Activated CD4-positive, alpha-beta T cell treated with anti-CD3 and anti-CD28 coated beads for 36 hours (primary cell): ENCODE results near the gene ZBTB42. TPM values are rescaled to one million over a fixed set of nuclear protein-coding genes. Genes with fewer than 3 reads are reported as not detected.

Experiments
- ATAC-seq: fragments of 200-7000 bp; cut with Tn5 transposase; one replicate; pipeline ENCODE4 v1.10.0; 2021; ENCODE audit warnings: mild to moderate bottlenecking, moderate library complexity
- CTCF ChIA-PET: fragments of 350-600 bp; sonication (Branson Sonifier 250); formaldehyde crosslinking; loops from one replicate; lab custom pipeline; 2021; ENCODE audit warnings: antibody characterized with exemption; lab: Charles Lee
- POLR2A ChIA-PET: fragments of 350-600 bp; sonication (Branson Sonifier 250); formaldehyde crosslinking; loops from one replicate; lab custom pipeline; 2021; ENCODE audit warnings: antibody characterized with exemption, inconsistent platforms; lab: Charles Lee
- DNase-seq: peaks from one replicate; pipeline ENCODE4 v3.0.0-alpha.2; 2020
- H3K27ac Mint-ChIP-seq: one replicate; pipeline ENCODE4 v1.8.0; 2021; ENCODE audit warnings: mixed read lengths
- H3K27me3 Mint-ChIP-seq: one replicate; pipeline ENCODE4 v1.8.0; 2021; ENCODE audit warnings: mixed read lengths
- H3K36me3 Mint-ChIP-seq: one replicate; pipeline ENCODE4 v1.8.0; 2021; ENCODE audit warnings: low read depth, mixed read lengths
- H3K4me1 Mint-ChIP-seq: one replicate; pipeline ENCODE4 v1.8.0; 2021; ENCODE audit warnings: mixed read lengths
- H3K4me3 Mint-ChIP-seq: one replicate; pipeline ENCODE4 v1.8.0; 2021; ENCODE audit warnings: mild to moderate bottlenecking, moderate library complexity, mixed read lengths
- H3K9me3 Mint-ChIP-seq: one replicate; pipeline ENCODE4 v1.8.0; 2021; ENCODE audit warnings: low read depth, mixed read lengths
- intact Hi-C, 2 experiments: fragments of 100-400 bp; cut with DNase I in 1 of 2; cut with micrococcal nuclease in 1 of 2; formaldehyde crosslinking; loops; one replicate each; pipeline versions ENCODE4 v1.14.2 to v1.15.1; 2022 to 2024; cut with DNase I, micrococcal nuclease
- total RNA-seq, 2 experiments: library from RNA; stranded (reverse); gene quantifications; one replicate each; pipeline ENCODE4 v1.2.3, GENCODE V29; 2021

The ZBTB42 gene
- total RNA-seq, 2 experiments from 2014 or later: 1.5 to 2.0 TPM

GRCh38 chr14:104792101-104792884, 8.6 kb upstream of the ZBTB42 start:
- ChIA-PET POLR2A (no interaction called here), CTCF (no interaction called here)
- intact Hi-C loops: no loop called here
- Mint-ChIP-seq H3K4me1 (peaks cover 33% of the 10 kb centered on the region), H3K4me3 (no peak overlapping the region), H3K27ac (no peak overlapping the region), H3K27me3 (no peaks in the 10 kb centered on the region), H3K36me3 (peaks cover 2% of the 10 kb centered on the region), H3K9me3 (no peaks in the 10 kb centered on the region)
- DNase-seq (no peak), ATAC-seq (no peak)

GRCh38 chr14:104792945-104793702, 7.8 kb upstream of the ZBTB42 start:
- no peak overlapping the region for H3K27ac Mint-ChIP-seq
- DNase-seq: no peak
- H3K36me3 Mint-ChIP-seq: peaks cover 2% of the 10 kb centered on the region
- POLR2A ChIA-PET: no interaction called here
- peak overlapping the region; percentile 83 for H3K4me3 Mint-ChIP-seq
- ATAC-seq: no peak
- H3K4me1 Mint-ChIP-seq: peaks cover 34% of the 10 kb centered on the region
- H3K27me3 Mint-ChIP-seq: no peaks in the 10 kb centered on the region
- no peaks in the 10 kb centered on the region for H3K9me3 Mint-ChIP-seq
- CTCF ChIA-PET: interaction anchor here (1.8 kb wide), 1 partner anchor 25 kb away, joined by 11 read pairs; no protein-coding TSS in a partner anchor
- intact Hi-C loops: no loop called here

- peaks cover 34% of the 10 kb centered on the region for H3K4me1 Mint-ChIP-seq
- ATAC-seq (no peak), DNase-seq (no peak)
- H3K9me3 Mint-ChIP-seq: no peaks in the 10 kb centered on the region
- H3K4me3 Mint-ChIP-seq: peak overlapping the region; percentile 83
- no peaks in the 10 kb centered on the region for H3K27me3 Mint-ChIP-seq
- H3K27ac Mint-ChIP-seq: peak overlapping the region; percentile 20
- H3K36me3 Mint-ChIP-seq: peaks cover 2% of the 10 kb centered on the region
- ChIA-PET CTCF (interaction anchor here (1.8 kb wide), 1 partner anchor 25 kb away, joined by 11 read pairs; no protein-coding TSS in a partner anchor), POLR2A (interaction anchor here (1.4 kb wide), 1 partner anchor 41 kb away, joined by 4 read pairs; no protein-coding TSS in a partner anchor)
- intact Hi-C loops: no loop called here
Measured at GRCh38 chr14:104793703-104793959, 7.3 kb upstream of the ZBTB42 start.

- peaks cover 34% of the 10 kb centered on the region for H3K4me1 Mint-ChIP-seq
- DNase-seq: peak; percentile 60
Measured at GRCh38 chr14:104794099-104794498, 6.8 kb upstream of the ZBTB42 start.

GRCh38 chr14:104794631-104794992, 6.3 kb upstream of the ZBTB42 start:
- peak overlapping the region; percentile 72 for H3K27ac Mint-ChIP-seq
- peaks cover 2% of the 10 kb centered on the region for H3K36me3 Mint-ChIP-seq
- ChIA-PET POLR2A (interaction anchor here (0.6 to 1.4 kb wide), 2 partner anchors 42 to 879 kb away, joined by 4 to 5 read pairs; no protein-coding TSS in a partner anchor), CTCF (interaction anchor here (0.8 to 1.8 kb wide), 3 partner anchors 26 to 101 kb away, joined by 3 to 11 read pairs (median 4); partner anchors contain the start of gene SIVA1)
- peak; percentile 19 for DNase-seq
- H3K9me3 Mint-ChIP-seq: no peaks in the 10 kb centered on the region
- H3K27me3 Mint-ChIP-seq: no peaks in the 10 kb centered on the region
- H3K4me3 Mint-ChIP-seq: peak overlapping the region; percentile 83
- ATAC-seq: no peak
- peaks cover 33% of the 10 kb centered on the region for H3K4me1 Mint-ChIP-seq
- intact Hi-C loops: loop anchor here (2.0 kb wide), 3 partner anchors 18 to 696 kb away; partner anchors contain the start of gene TEDC1 (in 1 of the 2)

More at GRCh38 chr14:104794099-104794498, 6.8 kb upstream of the ZBTB42 start:
- ChIA-PET POLR2A (interaction anchor here (1.4 kb wide), 1 partner anchor 42 kb away, joined by 4 read pairs; no protein-coding TSS in a partner anchor), CTCF (interaction anchor here (0.8 to 1.8 kb wide), 2 partner anchors 25 to 102 kb away, joined by 3 to 11 read pairs; no protein-coding TSS in a partner anchor)
- peaks cover 2% of the 10 kb centered on the region for H3K36me3 Mint-ChIP-seq
- ATAC-seq: peak; percentile 23
- no peaks in the 10 kb centered on the region for H3K9me3 Mint-ChIP-seq
- H3K4me3 Mint-ChIP-seq: peak overlapping the region; percentile 83
- intact Hi-C loops: loop anchor here (2.0 kb wide), 3 partner anchors 17 to 697 kb away; partner anchors contain the start of gene TEDC1 (in 1 of the 2)
- H3K27me3 Mint-ChIP-seq: no peaks in the 10 kb centered on the region
- peak overlapping the region; percentile 72 for H3K27ac Mint-ChIP-seq

GRCh38 chr14:104794993-104795780, 5.7 kb upstream of the ZBTB42 start, which contains the start of gene AKT1:
Gene AKT1, minus strand, starts transcription at chr14:104795748. Its CDS starts 3,105 bp downstream, at chr14:104792643.
- peak; percentile 44 for ATAC-seq

DNA sequence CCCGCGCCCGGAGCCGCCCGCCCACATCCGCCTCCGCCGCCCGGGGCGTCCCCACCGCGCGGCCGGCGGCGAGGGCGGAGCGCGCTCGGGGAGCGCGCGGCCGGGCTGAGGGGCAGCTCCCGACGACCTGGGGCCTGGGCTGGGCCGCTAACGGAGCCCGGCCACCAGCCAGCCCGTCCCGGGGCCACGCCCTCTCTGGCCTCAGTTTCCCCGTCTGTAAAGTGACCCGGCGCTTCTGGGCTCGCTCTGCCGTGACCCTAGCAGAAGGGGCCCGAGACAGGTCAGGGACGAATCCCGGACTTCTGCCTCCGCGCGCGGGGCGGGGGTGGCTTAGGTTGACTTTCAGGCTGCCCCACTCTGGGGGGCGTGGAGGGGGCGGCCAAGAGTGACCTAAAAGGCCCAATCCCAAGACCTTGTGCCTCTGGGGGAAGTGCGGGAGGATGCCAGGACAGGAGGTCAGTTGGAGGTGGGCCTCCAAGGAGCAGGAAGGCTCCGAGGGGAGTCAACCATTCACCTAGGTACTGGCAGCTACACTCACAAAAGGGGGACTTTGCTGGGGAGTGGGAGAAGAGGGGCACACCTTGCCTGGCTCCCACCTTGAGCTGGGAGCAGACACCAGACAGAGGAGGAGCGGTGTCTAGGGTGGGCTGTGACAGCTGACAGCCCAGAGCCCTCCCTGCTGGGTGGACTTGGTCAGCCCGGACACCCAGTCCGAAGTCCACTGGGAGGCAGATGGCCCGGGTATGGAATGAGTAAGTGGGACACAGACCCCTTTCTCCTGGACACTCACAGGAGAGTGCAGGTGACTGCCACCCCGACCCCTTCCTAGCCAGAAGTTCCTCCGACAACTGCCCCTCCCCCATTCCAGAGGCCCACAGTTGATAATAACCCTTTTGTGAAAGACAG, 4.9 kb upstream of the ZBTB42 start:
- Mint-ChIP-seq H3K4me1 (peaks cover 35% of the 10 kb centered on the region), H3K4me3 (peak overlapping the region; percentile 59), H3K27ac (peak overlapping the region; percentile 70), H3K36me3 (peaks cover 2% of the 10 kb centered on the region), H3K27me3 (no peaks in the 10 kb centered on the region), H3K9me3 (no peaks in the 10 kb centered on the region)
- ChIA-PET POLR2A (interaction anchor here (0.7 kb wide), 1 partner anchor 43 kb away, joined by 4 read pairs; the partner anchor contains the start of gene SIVA1), CTCF (interaction anchor here (1.1 kb wide), 1 partner anchor 44 kb away, joined by 4 read pairs; the partner anchor contains the start of gene SIVA1)
- peak; percentile 53 for ATAC-seq
- DNase-seq: peak; percentile 76
- intact Hi-C loops: loop anchor here (1.0 to 2.0 kb wide), 5 partner anchors 19 to 695 kb away; partner anchors contain the start of genes SIVA1 (in 1 of the 2) and TEDC1 (in 1 of the 2)

More at GRCh38 chr14:104794993-104795780, 5.7 kb upstream of the ZBTB42 start, which contains the start of gene AKT1:
- Mint-ChIP-seq H3K27me3 (no peaks in the 10 kb centered on the region), H3K36me3 (peaks cover 2% of the 10 kb centered on the region), H3K27ac (peak within 1 kb of the TSS; percentile 72), H3K9me3 (no peaks in the 10 kb centered on the region), H3K4me1 (peaks cover 35% of the 10 kb centered on the region), H3K4me3 (peak within 1 kb of the TSS; percentile 83)
- DNase-seq: peak; percentile 48
- intact Hi-C loops: loop anchor here (1.0 to 2.0 kb wide), 5 partner anchors 18 to 696 kb away; partner anchors contain the start of genes SIVA1 (in 1 of the 2) and TEDC1 (in 1 of the 2)
- POLR2A ChIA-PET: interaction anchor here (0.6 to 1.4 kb wide), 3 partner anchors 43 to 880 kb away, joined by 4 to 5 read pairs (median 4); partner anchors contain the start of gene SIVA1
- CTCF ChIA-PET: interaction anchor here (1.1 to 1.8 kb wide), 2 partner anchors 27 to 43 kb away, joined by 4 to 11 read pairs; partner anchors contain the start of gene SIVA1

DNA sequence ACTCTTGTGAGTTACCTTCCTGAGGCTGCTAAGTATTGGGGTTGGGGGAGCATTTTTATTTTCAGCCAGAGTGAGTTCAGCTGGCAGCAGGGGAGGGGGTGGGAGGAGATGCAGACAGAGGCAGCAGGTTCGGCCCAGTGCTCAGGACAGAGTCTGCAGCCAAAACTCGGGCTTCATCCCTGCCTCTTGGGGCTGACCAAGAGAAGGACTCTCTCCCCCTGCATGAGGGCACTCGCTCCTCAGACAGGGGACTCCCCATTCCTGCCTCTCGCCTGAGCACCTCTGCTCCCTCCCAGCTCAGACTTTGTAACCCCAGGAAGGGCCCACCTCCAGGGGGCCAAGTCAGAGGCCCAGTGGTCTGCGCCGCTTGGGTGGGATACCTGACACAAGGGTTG, 4.2 kb upstream of the ZBTB42 start:
- DNase-seq (no peak), ATAC-seq (no peak)
- H3K9me3 Mint-ChIP-seq: no peaks in the 10 kb centered on the region
- peak overlapping the region; percentile 59 for H3K4me3 Mint-ChIP-seq
- H3K27ac Mint-ChIP-seq: no peak overlapping the region
- peaks cover 2% of the 10 kb centered on the region for H3K36me3 Mint-ChIP-seq
- no peaks in the 10 kb centered on the region for H3K27me3 Mint-ChIP-seq
- H3K4me1 Mint-ChIP-seq: peaks cover 34% of the 10 kb centered on the region
- intact Hi-C loops: no loop called here
- CTCF ChIA-PET: no interaction called here
- POLR2A ChIA-PET: no interaction called here

- DNase-seq: no peak
- intact Hi-C loops: no loop called here
- peaks cover 38% of the 10 kb centered on the region for H3K4me1 Mint-ChIP-seq
- no peaks in the 10 kb centered on the region for H3K9me3 Mint-ChIP-seq
- H3K36me3 Mint-ChIP-seq: peaks cover 2% of the 10 kb centered on the region
- POLR2A ChIA-PET: no interaction called here
- peak overlapping the region; percentile 32 for H3K4me3 Mint-ChIP-seq
- CTCF ChIA-PET: interaction anchor here (0.5 to 0.9 kb wide), 2 partner anchors 39 to 301 kb away, joined by 3 read pairs; no protein-coding TSS in a partner anchor
- H3K27ac Mint-ChIP-seq: no peak overlapping the region
- no peak for ATAC-seq
- H3K27me3 Mint-ChIP-seq: no peaks in the 10 kb centered on the region
Measured at GRCh38 chr14:104797115-104798044, 3.5 kb upstream of the ZBTB42 start.
